GM21447 (cell line): ENCODE results near the gene CSNK2A3.

Experiments used
- ATAC-seq: cut with Tn5 transposase; IDR thresholded peaks from one replicate; pipeline ENCODE4 v1.9.1; 2021; ENCODE audit not compliant: unreplicated experiment

Gene CSNK2A3

GRCh38 chr11:11338304-11338703 lies 14.7 kb downstream of the CSNK2A3 start:
- ATAC-seq, result no peak

GRCh38 chr11:11336664-11337063 lies 16.4 kb downstream of the CSNK2A3 start:
- ATAC-seq, result no peak

GRCh38 chr11:11335043-11335442 lies 18.0 kb downstream of the CSNK2A3 start:
- no peak for ATAC-seq

GRCh38 chr11:11334607-11335006 lies 18.4 kb downstream of the CSNK2A3 start:
- ATAC-seq, result no peak

GRCh38 chr11:11332141-11332710 lies 20.8 kb downstream of the CSNK2A3 start:
- ATAC-seq, result no peak

GRCh38 chr11:11329062-11329806 lies 23.8 kb downstream of the CSNK2A3 start:
- no peak for ATAC-seq

GRCh38 chr11:11324090-11324489 lies 29.0 kb downstream of the CSNK2A3 start:
- no peak for ATAC-seq

GRCh38 chr11:11322101-11322500 lies 30.9 kb downstream of the CSNK2A3 start:
- no peak for ATAC-seq

GRCh38 chr11:11320825-11321224 lies 32.2 kb downstream of the CSNK2A3 start:
- ATAC-seq, result no peak

- ATAC-seq, result no peak
These were observed 34.1 kb downstream of the CSNK2A3 start for GRCh38 chr11:11318961-11319360.

GRCh38 chr11:11318461-11318860 lies 34.6 kb downstream of the CSNK2A3 start:
- no peak for ATAC-seq

- no peak for ATAC-seq
These were observed 36.3 kb downstream of the CSNK2A3 start for GRCh38 chr11:11316651-11317230.

GRCh38 chr11:11313902-11314692 lies 39.0 kb downstream of the CSNK2A3 start:
- no peak for ATAC-seq

GRCh38 chr11:11313426-11313825 lies 39.6 kb downstream of the CSNK2A3 start:
- ATAC-seq, result no peak

GRCh38 chr11:11312738-11313137 lies 40.3 kb downstream of the CSNK2A3 start:
- no peak for ATAC-seq

- ATAC-seq, result no peak
These were observed 41.9 kb downstream of the CSNK2A3 start for GRCh38 chr11:11311169-11311568.

GRCh38 chr11:11309906-11310305 lies 43.1 kb downstream of the CSNK2A3 start:
- no peak for ATAC-seq

- ATAC-seq, result no peak
These were observed 44.8 kb downstream of the CSNK2A3 start for GRCh38 chr11:11308249-11308648.

GRCh38 chr11:11306855-11307254 lies 46.2 kb downstream of the CSNK2A3 start:
- ATAC-seq, result no peak

GRCh38 chr11:11304550-11304949 lies 48.5 kb downstream of the CSNK2A3 start:
- no peak for ATAC-seq

- ATAC-seq, result no peak
These were observed 50.5 kb downstream of the CSNK2A3 start for GRCh38 chr11:11302565-11302964.
